Measurements from ENCODE around the gene CBLC. TPM values are rescaled to one million over a fixed set of nuclear protein-coding genes. Genes with fewer than 3 reads are reported as not detected.

CBLC gene
- total RNA-seq, 1 experiment from 2014 or later, result 42.3 TPM

GRCh38 chr19:44845612-44846454 lies 68.1 kb downstream of the CBLC start, which contains the start of gene NECTIN2:
Gene NECTIN2 (plus strand): TSS chr19:44846297. CDS start chr19:44846526, 229 bp downstream.
- peaks cover 35% of the 10 kb centered on the region for H3K4me1 ChIP-seq
- peak; percentile 73 to 76 for TF ChIP-seq CTCF (IDR thresholded peaks at IDR 0.05; ENCODE audit: insufficient read depth in 1 of 2, low read depth in 1 of 2, low read length in 1 of 2, severe bottlenecking in 1 of 2, unreplicated experiment in 1 of 2)
- Mint-ChIP-seq H3K9me3 (ENCODE audit: unreplicated experiment) (no peaks in the 10 kb centered on the region), H3K27ac (ENCODE audit: unreplicated experiment) (peak within 1 kb of the TSS; percentile 98), H3K27me3 (ENCODE audit: insufficient read depth, unreplicated experiment) (no peaks in the 10 kb centered on the region), H3K4me1 (ENCODE audit: low read depth, unreplicated experiment) (peaks cover 34% of the 10 kb centered on the region), H3K36me3 (ENCODE audit: insufficient read depth, unreplicated experiment) (peaks cover 42% of the 10 kb centered on the region), H3K4me3 (ENCODE audit: unreplicated experiment) (peak within 1 kb of the TSS; percentile 76)
- H3K9me3 ChIP-seq, result no peaks in the 10 kb centered on the region
- BruUV-seq (replicated peaks), result no TSS peak
- intact Hi-C loops (cut with micrococcal nuclease; ENCODE audit: unreplicated experiment), result loop anchor here (1.0 to 10.0 kb wide), 6 partner anchors 44 to 151 kb away; partner anchors contain the start of genes CBLC and CEACAM16
- ChIA-PET POLR2A (interaction anchor here (0.6 to 1.9 kb wide), 27 partner anchors 11 to 872 kb away, joined by 3 to 30 read pairs (median 5); partner anchors contain the start of genes BCAM, CBLC, TOMM40 and ZNF225), CTCF (interaction anchor here (0.5 to 1.4 kb wide), 29 partner anchors 8 to 275 kb away, joined by 3 to 53 read pairs (median 5); partner anchors contain the start of genes BCAM, CBLC, RELB and TOMM40)
- no peaks in the 10 kb centered on the region for H3K27me3 ChIP-seq (replicated peaks; ENCODE audit: control insufficient read depth, insufficient read depth, low read length)
- H3K4me3 ChIP-seq (ENCODE audit: low read depth, low read length), result peak within 1 kb of the TSS; percentile 76
- DNase-seq, result peak; percentile 100
- 0 out of 2 replicates have a peak, but pooled peaks cover 1% of the 10 kb centered on the region for H3K36me3 ChIP-seq (ENCODE audit: control insufficient read depth, insufficient read depth, low read length)

- Mint-ChIP-seq H3K4me3 (ENCODE audit: unreplicated experiment) (peak overlapping the region; percentile 76), H3K36me3 (ENCODE audit: insufficient read depth, unreplicated experiment) (peaks cover 50% of the 10 kb centered on the region), H3K27me3 (ENCODE audit: insufficient read depth, unreplicated experiment) (no peaks in the 10 kb centered on the region), H3K9me3 (ENCODE audit: unreplicated experiment) (no peaks in the 10 kb centered on the region), H3K27ac (ENCODE audit: unreplicated experiment) (peak overlapping the region; percentile 98), H3K4me1 (ENCODE audit: low read depth, unreplicated experiment) (peaks cover 40% of the 10 kb centered on the region)
- ChIA-PET POLR2A (interaction anchor here (0.6 to 1.9 kb wide), 11 partner anchors 10 to 246 kb away, joined by 3 to 30 read pairs (median 8); partner anchors contain the start of genes BCAM, CBLC and TOMM40), CTCF (interaction anchor here (0.6 to 1.4 kb wide), 11 partner anchors 38 to 863 kb away, joined by 3 to 53 read pairs (median 6); partner anchors contain the start of genes BCAM, CBLC and TOMM40)
- no peaks in the 10 kb centered on the region for H3K9me3 ChIP-seq
- peaks cover 4% of the 10 kb centered on the region; the same call in 1 of the 2 replicates for H3K36me3 ChIP-seq (ENCODE audit: control insufficient read depth, insufficient read depth, low read length)
- intact Hi-C loops (cut with micrococcal nuclease; ENCODE audit: unreplicated experiment), result loop anchor here (1.0 to 10.0 kb wide), 3 partner anchors 44 to 152 kb away; partner anchors contain the start of gene CEACAM16
- TF ChIP-seq CTCF (IDR thresholded peaks at IDR 0.05; ENCODE audit: insufficient read depth in 1 of 2, low read depth in 1 of 2, low read length in 1 of 2, severe bottlenecking in 1 of 2, unreplicated experiment in 1 of 2), result no peak
- peaks cover 35% of the 10 kb centered on the region for H3K4me1 ChIP-seq
- DNase-seq, result peak; percentile 76 to 85
- BruUV-seq (replicated peaks), result no TSS peak
- no peaks in the 10 kb centered on the region for H3K27me3 ChIP-seq (replicated peaks; ENCODE audit: control insufficient read depth, insufficient read depth, low read length)
- H3K4me3 ChIP-seq (ENCODE audit: low read depth, low read length), result peak overlapping the region; percentile 72
These were observed 68.9 kb downstream of the CBLC start for GRCh38 chr19:44846455-44847143.
